Endothelial cell of umbilical vein (primary cell): ENCODE results near the gene GSE1.

Source experiments
- MAX ChIP-seq: IDR thresholded peaks from 2 replicates; pipeline ENCODE4 v1.6.1; 2011; ENCODE audit not compliant: insufficient read depth, insufficient read length
- MYC ChIP-seq: IDR thresholded peaks from one replicate; pipeline ENCODE4 v1.6.1; 2011; ENCODE audit warnings: mild to moderate bottlenecking, low read depth, low read length
- POLR2A ChIP-seq: IDR thresholded peaks from 2 replicates; pipeline ENCODE4 v1.6.1; 2012; ENCODE audit warnings: low read depth, mild to moderate bottlenecking, control low read depth, low read length
- TF ChIP-seq, protein P1 (sequence below), 2 donors: IDR thresholded peaks; 1 replicate in 1 of 2; 2 replicates in 1 of 2; pipeline ENCODE4 v1.5.1; 2011; ENCODE audit warnings: low read length in 2 of 2, mild to moderate bottlenecking in 2 of 2, moderate library complexity in 2 of 2, control low read depth in 1 of 2, inconsistent platforms in 1 of 2, low read depth in 1 of 2; ENCODE audit not compliant: insufficient read depth in 1 of 2; ENCODE audit errors: extremely low read depth in 1 of 2

GRCh38 chr16:85608515-85608885 is 4.6 kb upstream of the GSE1 start:
- TF ChIP-seq, protein P1, sequence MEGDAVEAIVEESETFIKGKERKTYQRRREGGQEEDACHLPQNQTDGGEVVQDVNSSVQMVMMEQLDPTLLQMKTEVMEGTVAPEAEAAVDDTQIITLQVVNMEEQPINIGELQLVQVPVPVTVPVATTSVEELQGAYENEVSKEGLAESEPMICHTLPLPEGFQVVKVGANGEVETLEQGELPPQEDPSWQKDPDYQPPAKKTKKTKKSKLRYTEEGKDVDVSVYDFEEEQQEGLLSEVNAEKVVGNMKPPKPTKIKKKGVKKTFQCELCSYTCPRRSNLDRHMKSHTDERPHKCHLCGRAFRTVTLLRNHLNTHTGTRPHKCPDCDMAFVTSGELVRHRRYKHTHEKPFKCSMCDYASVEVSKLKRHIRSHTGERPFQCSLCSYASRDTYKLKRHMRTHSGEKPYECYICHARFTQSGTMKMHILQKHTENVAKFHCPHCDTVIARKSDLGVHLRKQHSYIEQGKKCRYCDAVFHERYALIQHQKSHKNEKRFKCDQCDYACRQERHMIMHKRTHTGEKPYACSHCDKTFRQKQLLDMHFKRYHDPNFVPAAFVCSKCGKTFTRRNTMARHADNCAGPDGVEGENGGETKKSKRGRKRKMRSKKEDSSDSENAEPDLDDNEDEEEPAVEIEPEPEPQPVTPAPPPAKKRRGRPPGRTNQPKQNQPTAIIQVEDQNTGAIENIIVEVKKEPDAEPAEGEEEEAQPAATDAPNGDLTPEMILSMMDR (IDR thresholded peaks at IDR 0.05; ENCODE audit: extremely low read depth in 1 of 2, insufficient read depth in 1 of 2, low read depth in 1 of 2, low read length in 2 of 2) = no peak
- TF ChIP-seq POLR2A = no peak
- no peak for TF ChIP-seq MAX
- no peak for TF ChIP-seq MYC
